Gastrocnemius medialis (tissue), 4 donors: ENCODE results near the gene TTN.

ENCODE experiments used
- CTCF ChIP-seq, 5 experiments: fragments of 450-650 bp in 3 of 5; fragments of 200-600 bp in 2 of 5; sonication (generic) in 2 of 5; IDR thresholded peaks in 4 of 5; conservative IDR thresholded peaks in 1 of 5; 1 replicate in 4 of 5; 2 replicates in 1 of 5; pipeline ENCODE4 v1.5.1; 2016 to 2019; ENCODE audit warnings: antibody characterized with exemption in 5 of 5, mild to moderate bottlenecking in 3 of 5, moderate library complexity in 3 of 5
- POLR2A ChIP-seq, 2 donors: fragments of 450-650 bp; IDR thresholded peaks; one replicate each; pipeline ENCODE4 v1.6.1; 2017; ENCODE audit warnings: antibody characterized with exemption in 2 of 2, mild to moderate bottlenecking in 2 of 2, moderate library complexity in 2 of 2

DNA sequence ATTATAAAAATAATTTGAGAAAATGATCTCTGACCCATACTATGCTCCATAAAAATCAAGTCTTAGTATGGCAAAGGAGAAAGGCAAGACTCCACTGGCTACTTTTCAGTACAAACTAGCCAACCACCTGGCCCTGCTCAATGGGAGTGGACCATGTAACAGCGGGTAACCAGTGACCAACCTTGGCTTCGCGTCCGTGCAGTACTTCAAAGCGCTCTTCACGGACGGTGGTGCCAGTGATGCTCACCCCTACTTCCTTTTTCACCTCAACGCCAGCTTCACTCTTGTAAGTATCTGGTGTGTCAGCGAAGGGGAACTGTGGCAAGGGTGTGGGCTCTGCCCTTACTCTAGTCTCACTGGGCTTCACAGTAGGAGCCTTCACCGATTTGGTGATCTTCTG is 23.3 kb downstream of the TTN start:
- no peak for TF ChIP-seq CTCF (IDR thresholded peaks at IDR 0.05 in 4 of 5, conservative IDR thresholded peaks at IDR 0.05 in 1 of 5)
- TF ChIP-seq POLR2A (IDR thresholded peaks at IDR 0.05), result no peak
